ENCODE data around the gene SCAP. TPM values are rescaled to one million over a fixed set of nuclear protein-coding genes. Genes with fewer than 3 reads are reported as not detected.
"Not testable (repeated sequence)": the region's sequence is repeated elsewhere in the genome, so short reads cannot be mapped to it uniquely, and the experiment has no call there.

Gene SCAP
- total RNA-seq, 1 donor from 2014 or later: 77.1 TPM

DNA sequence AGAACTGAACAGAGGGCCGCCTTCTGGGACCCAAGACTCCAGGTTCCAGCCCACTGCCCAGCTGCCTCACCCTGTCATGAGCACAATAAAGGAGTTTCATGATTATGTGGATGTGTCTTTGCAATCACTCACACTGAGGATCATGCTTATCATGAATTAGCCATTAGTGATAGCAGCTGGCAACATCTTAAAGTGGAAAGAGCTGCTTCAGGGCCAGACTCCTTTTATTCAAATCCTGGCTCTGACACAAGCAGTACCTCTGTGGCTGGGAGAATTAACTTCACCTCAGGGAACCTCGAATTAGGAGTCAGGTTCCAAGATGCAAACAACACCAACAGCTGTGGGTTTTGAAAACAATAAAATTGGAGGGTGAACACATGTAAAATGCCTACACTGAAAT is 6.6 kb upstream of the SCAP start:
- intact Hi-C loops (cut with micrococcal nuclease): no loop called here

- intact Hi-C loops (cut with micrococcal nuclease): not testable (repeated sequence)
Measured at GRCh38 chr3:47481763-47482162, 6.0 kb upstream of the SCAP start.

DNA sequence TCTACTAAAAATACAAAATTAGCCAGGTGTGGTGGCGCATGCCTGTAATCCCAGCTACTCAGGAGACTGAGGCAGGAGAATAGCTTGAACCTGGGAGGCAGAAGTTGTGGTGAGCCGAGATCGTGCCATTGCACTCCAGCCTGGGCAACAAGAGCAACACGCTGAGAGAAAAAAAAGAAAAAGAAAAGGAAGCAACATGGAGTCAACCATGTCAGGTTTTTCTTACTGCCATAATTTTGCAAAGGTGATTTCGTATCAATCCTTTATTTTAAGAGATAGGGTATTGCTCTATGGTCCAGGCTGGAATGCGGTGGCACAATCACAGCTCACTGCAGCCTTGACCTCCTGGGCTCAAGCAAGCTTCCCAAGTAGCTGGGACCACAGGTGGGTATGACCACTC is 4.5 kb upstream of the SCAP start:
- intact Hi-C loops (cut with micrococcal nuclease): not testable (repeated sequence)

DNA sequence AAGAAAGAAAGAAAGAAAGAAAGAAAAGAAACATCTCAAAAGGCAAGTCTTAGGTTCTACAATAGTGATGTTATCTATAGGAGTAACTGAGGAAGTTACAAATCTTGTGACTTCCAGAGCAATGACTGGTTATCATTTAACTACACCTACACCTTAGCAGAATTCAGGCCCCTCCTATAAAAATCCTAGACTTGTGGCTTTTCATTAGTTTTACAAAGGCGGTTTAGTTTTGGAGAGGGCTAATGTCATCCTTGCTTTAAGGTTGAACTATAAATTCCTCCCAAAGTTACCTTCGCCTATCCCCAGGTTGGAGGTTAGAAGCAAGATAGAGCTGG is 4.1 kb upstream of the SCAP start:
- intact Hi-C loops (cut with micrococcal nuclease): loop anchor here (5.0 to 10.0 kb wide), 2 partner anchors 317 to 605 kb away; partner anchors contain the start of gene SETD2

DNA sequence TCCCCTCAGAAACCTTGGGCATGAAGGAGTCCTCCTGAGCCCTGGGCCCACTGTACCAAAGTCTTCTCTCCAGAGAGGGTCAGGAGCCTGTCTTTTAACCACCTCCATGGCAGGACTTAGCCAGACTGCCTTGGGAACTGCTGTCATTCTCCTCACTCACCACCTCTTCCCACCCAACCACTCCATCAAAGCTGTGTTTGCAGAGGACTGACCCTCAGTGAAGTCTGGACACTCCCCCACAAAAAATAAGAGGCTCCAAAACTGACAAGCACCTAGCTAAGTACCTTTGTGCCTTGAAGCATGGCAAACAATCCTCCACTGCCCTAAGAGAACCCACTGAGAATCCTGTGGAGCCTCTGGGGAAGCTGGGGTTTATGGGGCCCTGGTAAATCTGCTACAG is 2.3 kb upstream of the SCAP start:
- intact Hi-C loops (cut with micrococcal nuclease): loop anchor here (5.0 to 10.0 kb wide), 2 partner anchors 316 to 607 kb away; partner anchors contain the start of gene SETD2

DNA sequence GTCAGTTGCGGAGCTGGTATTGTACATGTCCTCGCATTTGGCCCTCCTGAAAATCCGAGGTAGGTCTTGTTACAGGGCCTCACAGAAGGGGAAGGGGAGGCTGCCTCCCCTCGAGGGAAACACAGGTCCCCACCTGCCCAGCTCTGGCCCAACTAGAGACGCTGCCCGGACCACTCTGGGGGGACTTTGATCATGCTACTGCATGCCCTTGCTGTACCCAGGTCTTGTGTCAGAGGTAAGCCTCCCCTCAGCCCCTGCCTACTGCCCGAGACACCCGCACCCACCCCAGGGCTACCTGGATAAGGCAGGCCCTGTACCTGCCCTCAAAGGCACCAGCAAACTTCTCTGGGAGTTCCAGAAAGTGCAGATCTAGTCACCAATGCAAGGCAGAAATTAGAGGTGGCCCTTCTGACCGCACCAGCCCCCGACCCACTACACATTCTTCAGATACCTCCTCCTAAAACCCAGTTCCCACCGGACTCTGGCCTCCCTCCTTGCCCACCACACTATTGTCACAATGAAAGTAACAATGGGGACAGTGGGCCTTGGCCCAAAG is 981 bp upstream of the SCAP start:
- intact Hi-C loops (cut with micrococcal nuclease): loop anchor here (1.0 to 10.0 kb wide), 6 partner anchors 55 to 608 kb away; partner anchors contain the start of genes PTPN23, SETD2 and SMARCC1

DNA sequence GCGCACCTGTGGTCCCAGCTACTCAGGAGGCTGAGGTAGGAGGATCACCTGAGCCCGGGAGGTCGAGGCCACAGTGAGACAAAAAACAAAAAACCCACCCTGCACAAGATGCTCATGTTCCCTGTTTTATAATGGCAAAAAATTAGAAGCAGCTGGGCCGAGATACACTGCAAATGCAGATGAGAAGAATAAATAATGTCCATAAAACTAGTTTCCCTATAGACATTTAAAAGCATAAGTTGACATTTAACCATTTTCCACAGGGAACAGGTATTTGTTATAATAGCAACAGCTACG is 537 bp upstream of the SCAP start:
- intact Hi-C loops (cut with micrococcal nuclease): loop anchor here (1.0 to 10.0 kb wide), 6 partner anchors 55 to 609 kb away; partner anchors contain the start of genes PTPN23, SETD2 and SMARCC1

- intact Hi-C loops (cut with micrococcal nuclease): loop anchor here (1.0 to 10.0 kb wide), 3 partner anchors 38 to 610 kb away; partner anchors contain the start of genes ELP6 and SETD2
Measured at GRCh38 chr3:47475029-47475569, 642 bp downstream of the SCAP start.

GRCh38 chr3:47473391-47473790 is 2.4 kb downstream of the SCAP start:
- intact Hi-C loops (cut with micrococcal nuclease): loop anchor here (10.0 kb wide), 1 partner anchor 611 kb away; no protein-coding TSS in a partner anchor

DNA sequence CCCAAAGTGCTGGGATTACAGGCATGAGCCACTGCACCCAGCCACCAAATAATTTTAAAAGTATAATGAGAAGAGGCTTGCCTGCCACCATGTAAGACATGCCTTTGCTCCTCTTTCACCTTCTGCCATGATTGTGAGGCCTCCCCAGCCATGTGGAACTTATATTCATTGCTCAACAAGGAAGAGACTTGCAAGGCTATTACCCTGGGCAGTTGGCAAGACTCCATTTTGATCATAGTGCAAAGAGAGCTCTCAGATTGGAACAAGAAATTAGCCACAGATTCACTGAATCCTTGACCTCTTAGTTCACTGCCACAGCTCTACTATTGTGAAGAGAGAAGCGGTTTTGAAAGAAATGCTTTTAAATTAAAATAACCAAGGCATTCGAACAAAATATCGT is 6.1 kb downstream of the SCAP start:
- intact Hi-C loops (cut with micrococcal nuclease): loop anchor here (10.0 kb wide), 1 partner anchor 615 kb away; no protein-coding TSS in a partner anchor

DNA sequence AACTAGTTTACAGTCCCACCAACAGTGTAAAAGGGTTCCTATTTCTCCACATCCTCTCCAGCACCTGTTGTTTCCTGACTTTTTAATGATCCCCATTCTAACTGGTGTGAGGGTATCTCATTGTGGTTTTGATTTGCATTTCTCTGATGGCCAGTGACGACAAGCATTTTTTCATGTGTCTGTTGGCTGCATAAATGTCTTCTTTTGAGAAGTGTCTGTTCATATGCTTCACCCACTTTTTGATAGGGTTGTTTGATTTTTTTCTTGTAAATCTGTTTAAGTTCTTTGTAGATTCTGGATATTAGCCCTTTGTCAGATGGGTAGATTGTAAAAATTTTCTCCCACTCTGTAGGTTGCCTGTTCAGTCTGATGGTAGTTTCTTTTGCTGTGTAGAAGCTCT is 7.4 kb downstream of the SCAP start:
- intact Hi-C loops (cut with micrococcal nuclease): not testable (repeated sequence)

DNA sequence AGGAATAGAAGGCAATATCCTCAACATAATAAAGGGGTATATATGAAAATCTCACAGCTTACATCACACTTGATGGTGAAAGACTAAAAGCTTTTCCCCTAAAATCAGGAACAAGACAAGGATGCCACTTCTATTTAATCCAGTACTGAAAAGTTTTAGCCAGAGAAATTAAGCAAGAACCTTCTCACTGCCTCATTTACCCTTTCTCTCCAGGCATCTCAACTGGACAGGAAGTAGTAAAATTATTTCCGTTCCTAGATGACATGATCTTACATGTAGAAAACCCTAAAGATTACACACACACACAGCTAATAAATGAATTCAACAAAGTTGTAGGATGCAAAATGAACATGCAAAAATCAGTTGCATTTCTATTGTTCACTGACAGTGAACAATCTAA is 11.2 kb downstream of the SCAP start:
- intact Hi-C loops (cut with micrococcal nuclease): no loop called here

DNA sequence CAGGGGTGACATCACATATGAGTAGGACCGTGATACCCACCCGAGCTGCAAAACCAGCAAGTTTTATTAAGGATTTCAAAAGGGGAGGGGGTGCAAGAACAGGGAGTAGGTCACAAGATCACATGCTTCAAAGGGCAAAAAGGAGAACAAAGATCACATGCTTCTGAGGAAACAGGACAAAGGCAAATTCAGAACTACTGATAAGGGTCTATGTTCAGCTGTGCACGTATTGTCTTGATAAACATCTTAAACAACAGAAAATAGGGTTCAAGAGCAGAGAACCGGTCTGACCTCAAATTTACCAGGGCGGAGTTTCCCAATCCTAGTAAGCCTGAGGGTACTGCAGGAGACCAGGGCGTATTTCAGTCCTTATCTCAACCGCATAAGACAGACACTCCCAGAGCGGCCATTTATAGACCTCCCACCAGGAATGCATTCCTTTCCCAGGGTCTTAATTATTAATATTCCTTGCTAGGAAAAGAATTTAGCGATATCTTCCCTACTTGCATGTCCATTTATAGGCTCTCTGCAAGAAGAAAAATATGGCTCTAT is 16.1 kb downstream of the SCAP start:
- intact Hi-C loops (cut with micrococcal nuclease): not testable (repeated sequence)

DNA sequence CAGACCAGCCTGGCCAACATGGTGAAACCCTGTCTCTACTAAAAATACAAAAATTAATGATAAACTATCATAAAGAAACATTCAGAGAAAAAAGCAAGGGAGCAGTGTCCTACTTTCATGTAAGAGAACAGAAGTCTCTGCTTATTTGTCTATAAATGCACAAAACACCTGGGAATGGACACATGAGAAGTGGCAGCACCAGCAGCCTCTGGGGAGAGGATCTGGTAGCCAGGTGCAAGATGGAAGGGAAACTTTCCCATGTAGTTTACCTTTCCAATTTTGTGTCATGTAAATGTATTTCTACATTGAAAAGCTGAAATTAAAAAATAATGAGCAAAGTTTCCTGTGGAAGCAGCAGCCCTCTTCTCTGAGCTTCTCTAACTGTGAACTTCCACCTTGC is 18.8 kb downstream of the SCAP start:
- intact Hi-C loops (cut with micrococcal nuclease): no loop called here

GRCh38 chr3:47455806-47456452 is 19.8 kb downstream of the SCAP start:
- intact Hi-C loops (cut with micrococcal nuclease): no loop called here

DNA sequence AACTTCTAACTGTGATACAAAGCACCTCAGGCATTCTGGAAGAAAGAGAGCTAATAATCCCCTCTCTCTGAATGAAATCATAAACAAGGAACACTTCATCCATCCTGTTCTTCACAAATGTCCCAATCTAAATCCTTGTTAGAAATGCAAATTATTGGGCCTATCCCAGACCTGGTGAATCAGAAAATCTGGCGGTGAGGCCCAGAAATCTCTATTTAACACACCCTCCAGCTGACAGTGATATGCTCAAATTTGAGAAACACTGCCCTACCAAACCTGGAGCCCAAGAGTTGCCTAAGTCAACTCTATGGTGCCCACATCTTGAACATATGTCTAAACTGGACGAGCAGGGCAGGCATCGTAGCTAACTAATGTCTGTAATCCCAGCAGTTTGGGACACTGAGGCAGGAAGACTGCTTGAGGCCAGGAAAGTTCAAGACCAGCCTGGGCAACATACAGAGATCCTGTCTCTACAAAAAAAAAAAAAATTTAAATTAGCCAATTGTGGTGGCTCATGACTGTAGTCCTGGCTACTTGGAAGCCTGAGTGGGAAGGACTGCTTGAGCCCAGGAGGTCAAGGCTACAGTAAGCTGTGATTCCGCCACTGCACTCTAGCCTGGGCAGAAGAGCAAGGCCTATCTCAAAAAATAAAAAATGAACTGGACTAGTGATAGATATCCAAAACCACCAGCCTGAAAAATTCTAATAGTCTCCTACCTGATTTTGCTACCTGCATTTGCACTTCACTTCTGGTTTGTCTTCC is 23.1 kb downstream of the SCAP start:
- intact Hi-C loops (cut with micrococcal nuclease): no loop called here

DNA sequence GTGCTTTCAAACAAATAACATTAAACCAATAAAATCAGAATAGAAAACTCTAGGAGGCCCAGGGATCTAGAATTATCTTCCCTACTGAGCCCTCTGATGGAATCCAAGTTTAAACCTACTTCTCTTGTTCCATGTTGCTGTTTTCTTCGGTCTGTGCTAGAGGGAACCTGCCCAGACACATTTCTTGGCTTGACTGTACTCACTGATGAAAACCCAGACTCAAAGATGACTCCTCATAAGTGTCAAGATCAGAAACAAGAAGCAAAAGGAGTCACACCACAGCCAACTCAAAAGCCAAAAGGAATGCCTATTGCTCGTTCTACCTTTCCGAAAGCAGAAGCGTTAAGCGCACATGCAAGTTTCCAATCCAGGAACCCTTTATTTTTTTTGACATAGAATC is 31.6 kb downstream of the SCAP start:
- intact Hi-C loops (cut with micrococcal nuclease): no loop called here

- intact Hi-C loops (cut with micrococcal nuclease): no loop called here
Measured at GRCh38 chr3:47443611-47443995, 32.1 kb downstream of the SCAP start.

- intact Hi-C loops (cut with micrococcal nuclease): no loop called here
Measured at GRCh38 chr3:47441796-47442551, 33.8 kb downstream of the SCAP start.

GRCh38 chr3:47440131-47440530 is 35.6 kb downstream of the SCAP start:
- intact Hi-C loops (cut with micrococcal nuclease): no loop called here

DNA sequence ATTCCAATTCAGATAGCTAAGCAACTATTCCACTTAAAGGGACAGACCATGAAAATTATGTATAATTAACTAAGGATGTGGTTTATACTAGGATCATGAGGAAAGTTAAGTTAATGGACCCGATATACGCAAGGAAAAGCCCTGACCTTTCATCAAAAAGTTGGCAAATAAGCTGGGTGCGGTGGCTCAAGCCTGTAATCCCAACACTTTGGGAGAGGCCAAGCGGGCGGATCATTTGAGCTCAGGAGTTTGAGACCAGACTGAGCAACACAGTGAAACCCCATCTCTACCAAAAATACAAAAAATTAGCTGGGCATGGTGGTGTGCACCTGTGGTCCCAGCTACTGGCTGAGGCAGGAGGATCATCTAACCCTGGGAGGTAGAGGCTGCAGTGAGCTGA is 39.6 kb downstream of the SCAP start:
- intact Hi-C loops (cut with micrococcal nuclease): no loop called here
